ENCODE results near the gene PSMA7.

PSMA7 gene

DNA sequence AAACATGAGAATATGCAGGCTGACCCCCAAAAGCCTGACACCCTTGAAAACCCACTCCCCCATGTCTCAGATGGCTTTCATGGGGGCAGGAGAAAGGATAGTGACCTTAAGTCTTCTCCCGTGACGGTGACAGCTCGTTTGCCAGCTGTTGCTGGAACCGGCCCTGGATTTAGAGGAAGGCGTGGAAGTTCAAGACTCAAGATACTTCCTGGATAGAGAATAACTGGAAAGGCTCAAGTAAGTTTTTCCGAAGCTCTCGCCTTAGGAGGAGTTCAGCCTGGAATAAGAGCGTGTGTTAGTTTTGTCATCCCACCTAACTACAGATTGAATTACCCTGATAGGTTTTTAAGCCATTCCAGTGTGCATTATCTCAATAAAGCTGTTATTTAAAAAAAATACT is 28.1 kb upstream of the PSMA7 start:
- DNase-seq: no peak

DNA sequence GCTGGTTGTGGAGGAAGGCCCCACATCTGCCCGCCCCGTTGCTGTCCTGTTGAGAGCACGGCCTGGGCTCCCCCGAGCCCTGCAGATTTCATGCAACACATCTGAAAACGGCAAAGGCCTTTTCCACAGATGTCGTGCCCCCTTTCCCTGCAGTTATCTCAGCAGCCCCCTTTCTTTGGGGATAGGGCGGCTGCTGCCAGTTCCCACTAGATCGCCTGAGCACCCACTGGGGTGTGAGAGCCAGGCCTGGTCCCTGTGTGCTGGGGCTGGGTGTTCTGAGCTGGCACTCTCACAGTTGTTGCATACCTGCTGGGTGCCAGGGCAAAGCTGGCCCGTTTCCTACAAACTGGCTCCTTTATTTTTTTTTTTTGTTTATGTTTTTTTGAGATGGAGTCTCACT is 27.3 kb upstream of the PSMA7 start:
- DNase-seq: no peak

DNA sequence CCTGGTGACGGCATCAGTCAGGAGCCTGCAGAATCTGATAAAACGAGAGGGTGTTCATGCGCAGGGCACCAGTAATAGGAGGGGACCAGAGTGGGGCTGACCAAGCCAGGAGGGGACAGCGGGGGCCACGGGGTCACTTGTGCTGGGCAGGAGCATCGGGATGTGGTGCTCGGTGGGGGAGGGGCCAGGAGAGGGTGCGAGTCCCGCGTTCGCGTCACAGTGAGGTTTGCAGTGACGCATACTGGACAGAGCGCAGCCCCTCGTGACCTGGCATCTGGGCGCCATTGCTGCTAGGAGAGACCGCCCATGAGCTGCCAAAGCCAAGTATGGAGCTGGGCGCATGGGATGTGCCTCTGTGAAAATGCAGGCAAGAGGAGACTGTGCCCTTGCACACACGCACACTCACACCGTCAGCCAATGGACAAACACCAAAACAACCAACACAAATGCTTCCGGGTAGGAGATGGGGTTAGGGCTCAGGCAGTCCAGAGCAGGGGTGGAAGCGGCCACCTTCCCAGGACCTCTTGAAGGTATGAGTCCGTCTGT is 25.8 kb upstream of the PSMA7 start:
- DNase-seq: no peak

DNA sequence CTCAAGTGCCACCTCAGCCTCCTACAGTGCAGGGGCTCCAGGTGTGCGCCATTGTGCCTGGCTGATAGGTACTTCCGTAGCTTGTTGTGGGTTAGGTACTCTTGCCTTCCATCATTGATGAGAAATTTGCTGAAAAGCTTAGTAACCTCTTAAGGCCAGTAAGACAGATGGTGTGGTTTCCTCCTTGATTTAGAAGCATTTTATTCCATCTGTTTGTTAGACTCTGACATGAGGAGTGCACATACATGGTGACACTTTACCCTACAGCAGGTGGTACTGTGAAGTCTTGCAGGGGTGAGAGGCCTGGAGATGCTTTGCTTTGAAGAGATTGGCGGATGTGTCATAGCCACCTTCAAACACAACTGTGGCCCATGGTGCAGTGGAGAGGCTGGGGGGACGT is 24.9 kb upstream of the PSMA7 start:
- no peak for DNase-seq

DNA sequence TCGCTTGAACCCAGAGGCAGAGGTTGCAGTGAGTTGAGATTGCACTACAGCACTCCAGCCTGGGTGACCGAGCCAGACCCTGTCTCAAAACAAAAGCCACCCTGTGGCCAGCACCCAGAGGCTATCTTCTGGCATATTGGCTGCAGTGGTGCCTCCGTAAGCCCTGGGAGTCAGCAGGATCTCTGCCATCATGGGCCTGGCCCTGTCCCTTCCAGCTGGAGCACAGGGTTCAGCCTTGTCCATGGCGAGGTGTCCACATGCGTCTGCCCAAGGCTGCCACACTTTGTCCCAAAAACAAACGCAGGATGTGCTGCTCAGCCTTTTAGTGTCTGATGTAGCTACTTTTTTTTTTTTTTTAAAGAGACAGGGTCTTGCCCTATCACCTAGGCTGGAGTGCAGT is 24.3 kb upstream of the PSMA7 start:
- no peak for DNase-seq

DNA sequence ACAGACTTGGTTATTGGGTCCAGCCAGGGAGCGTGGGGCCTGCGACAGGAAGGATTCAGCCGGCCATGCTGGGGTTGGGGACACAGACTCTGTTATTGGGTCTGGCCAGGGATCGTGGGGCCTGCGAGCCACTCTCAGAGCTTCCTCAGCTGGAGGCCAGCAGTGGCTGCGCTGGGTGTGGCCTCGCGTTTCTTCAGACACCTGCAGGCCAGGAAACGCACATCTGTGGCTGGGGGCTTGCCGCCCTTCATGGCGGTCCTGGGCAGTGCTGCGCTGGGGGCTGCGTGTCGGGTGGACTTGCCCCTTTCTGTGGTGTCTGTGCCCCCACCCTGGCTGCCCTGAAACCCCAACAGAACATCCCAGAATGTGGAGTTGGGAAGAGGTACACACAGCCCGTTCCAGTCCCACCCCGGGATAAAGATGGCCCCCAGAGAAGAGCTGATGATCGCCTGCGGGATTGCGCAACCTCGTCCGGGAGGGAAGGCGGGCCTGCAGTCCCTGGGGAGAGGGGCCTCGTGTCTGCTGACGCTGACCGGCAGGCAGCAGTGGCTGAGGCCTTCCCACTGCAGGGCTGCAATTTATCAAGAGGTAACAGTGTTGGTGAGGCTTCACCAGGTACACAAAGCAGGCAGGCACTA is 22.7 kb upstream of the PSMA7 start:
- no peak for DNase-seq

DNA sequence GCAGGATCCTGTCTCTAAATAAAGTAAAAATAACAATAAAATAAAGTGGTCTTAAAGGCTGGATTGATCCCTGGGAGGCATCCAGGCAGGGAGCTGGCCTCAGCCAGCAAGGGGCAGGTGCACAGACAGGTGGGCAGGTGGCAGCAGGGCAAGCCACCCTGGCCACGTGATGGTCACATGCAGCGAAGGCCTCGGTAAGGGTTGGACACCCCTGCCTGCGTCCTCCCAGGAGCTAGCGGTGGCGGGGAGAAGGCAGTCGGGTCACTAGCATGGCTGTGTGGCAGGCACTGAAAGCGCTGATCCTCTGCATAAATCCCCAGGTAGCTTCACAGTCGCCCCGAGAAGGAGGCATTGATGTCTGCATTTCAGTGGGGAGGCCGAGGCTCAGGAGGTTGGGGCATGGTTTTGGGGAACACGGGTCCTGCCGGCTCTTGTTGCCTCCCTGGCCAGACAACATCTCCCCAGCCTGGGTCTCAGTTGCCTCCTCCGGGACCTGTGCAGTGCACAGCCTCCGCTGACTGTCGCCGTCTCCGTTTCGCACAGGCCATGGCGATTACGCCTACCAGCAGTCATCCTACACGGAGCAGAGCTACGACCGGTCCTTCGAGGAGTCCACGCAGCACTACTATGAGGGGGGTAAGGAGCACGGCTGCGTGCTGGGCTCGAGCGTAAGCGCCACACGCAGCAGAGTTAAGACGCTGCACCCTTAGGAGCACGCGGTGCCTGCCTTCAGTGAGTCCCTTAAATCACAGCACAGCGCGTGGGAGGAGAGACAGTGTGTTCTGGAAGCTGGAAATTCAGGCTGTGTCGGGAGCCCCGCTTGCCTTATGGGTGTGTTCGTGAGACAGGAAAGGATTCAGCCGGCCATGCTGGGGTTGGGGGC is 21.9 kb upstream of the PSMA7 start:
- no peak for DNase-seq

DNA sequence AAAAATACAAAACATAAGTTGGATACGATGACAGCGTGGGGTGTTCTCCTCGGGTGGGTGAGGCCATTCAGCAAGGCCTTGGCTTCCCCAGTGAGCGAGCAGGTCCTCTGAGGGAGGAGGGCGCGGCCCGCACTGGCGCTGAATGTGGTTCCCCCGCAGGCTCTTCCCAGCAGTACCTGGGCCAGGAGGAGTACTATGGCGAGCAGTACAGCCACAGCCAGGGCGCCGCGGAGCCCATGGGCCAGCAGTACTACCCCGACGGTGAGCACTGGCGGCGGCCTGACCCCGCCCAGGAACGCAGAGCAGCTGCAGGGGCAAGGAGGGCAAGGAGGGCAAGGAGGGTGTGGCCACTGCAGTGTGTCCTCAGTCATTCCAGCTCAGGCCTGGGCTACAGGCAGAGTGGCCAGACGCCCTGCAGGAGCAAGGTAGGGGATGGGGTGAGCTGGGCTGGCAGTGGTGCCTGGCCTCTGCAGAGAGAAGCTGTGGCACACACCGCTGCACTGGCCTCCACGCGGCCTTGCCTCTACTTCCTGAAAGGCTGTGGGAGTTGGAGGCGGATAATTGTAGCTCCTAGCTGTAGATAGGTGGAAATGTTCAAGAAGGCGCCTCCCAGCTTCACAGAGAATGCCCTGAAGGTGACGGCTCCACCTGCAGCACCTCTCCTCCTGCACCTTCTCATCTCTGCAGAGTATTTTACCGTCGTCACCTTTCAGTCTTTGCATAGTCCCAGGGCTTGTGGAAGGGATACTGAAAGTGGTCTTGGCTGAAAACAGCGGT is 21.0 kb upstream of the PSMA7 start:
- no peak for DNase-seq

DNA sequence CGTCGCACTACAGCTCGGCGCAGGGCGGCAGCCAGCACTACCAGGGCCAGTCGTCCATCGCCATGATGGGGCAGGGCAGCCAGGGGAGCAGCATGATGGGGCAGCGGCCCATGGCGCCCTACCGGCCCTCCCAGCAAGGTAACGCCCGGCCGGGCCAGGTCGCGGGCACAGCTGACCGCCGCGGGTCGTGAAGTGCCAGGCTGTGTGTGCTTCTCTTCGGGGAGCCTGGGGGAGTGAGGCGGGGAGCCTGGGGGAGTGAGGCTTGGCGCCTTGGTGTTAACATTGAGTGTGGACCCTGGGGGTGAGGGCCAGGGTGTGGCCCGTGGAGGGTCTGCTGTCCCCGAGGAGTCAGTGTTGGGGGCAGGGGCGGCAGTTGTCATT is 20.3 kb upstream of the PSMA7 start:
- no peak for DNase-seq

DNA sequence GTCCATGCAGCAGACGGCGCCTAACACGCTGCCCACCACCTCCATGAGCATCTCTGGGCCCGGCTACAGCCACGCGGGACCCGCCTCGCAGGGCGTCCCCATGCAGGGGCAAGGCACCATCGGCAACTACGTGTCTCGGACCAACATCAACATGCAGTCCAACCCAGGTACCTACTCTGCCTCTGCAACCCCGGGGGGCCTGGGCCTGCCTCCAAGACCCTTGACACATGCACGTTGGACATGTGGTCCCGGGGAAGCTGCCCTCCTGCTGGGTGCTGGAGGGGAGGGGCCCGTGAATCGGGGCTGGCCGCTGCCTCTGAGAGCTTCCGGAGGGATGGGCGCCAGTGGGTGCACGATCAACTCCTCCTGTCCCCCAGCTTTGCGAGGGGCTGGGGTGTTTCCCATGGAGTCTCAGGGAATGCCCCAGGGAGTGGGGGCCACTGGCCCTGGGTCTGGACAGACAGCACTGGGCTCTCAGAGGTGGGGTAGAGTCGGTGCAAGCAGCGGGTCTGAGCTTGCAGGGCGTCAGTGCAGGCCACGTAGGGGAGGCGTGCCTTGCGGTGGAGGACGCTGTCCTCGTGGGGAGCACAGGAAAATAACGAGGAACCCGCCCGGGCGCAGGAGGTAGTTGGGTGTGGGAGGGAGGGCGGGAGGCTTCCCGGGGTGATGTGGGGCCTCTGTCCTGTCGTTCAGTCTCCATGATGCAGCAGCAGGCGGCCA is 19.7 kb upstream of the PSMA7 start:
- no peak for DNase-seq

DNA sequence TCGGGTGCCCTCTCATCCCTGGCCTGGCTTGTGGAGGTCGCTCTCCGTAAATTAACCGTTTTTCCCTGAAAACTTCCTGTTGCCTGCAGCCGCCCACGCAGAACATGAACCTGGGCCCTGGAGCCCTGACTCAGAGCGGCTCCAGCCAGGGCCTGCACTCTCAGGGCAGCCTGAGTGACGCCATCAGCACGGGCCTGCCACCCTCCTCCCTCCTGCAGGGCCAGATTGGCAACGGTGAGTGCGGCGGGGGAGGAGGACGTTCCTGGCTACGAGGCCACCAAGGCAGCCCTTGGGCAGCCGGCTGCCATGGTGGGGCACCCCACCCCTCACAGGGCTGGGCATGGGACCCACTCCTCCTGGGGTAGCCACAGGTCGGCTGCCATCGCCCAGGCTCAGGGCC is 18.2 kb upstream of the PSMA7 start:
- no peak for DNase-seq

DNA sequence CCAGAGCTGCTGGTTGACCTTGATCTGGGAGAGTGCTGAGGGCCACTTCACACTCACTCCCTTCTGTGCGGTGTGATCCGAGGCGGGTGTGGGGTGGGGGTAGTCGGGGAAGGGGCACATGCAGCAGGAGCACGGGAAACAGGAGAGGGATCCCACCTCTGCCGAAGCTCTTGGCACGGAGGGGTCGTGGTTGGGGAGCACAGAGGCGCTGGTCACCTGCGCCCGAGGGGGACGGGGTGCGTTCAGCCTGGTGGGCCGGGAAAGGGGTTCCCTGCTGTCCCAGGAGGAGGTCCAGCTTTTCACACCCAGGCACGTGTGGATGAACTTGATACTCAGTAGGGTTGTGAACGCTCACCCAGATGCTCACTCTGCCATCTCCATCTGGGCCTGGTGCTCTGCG is 17.7 kb upstream of the PSMA7 start:
- DNase-seq: no peak

DNA sequence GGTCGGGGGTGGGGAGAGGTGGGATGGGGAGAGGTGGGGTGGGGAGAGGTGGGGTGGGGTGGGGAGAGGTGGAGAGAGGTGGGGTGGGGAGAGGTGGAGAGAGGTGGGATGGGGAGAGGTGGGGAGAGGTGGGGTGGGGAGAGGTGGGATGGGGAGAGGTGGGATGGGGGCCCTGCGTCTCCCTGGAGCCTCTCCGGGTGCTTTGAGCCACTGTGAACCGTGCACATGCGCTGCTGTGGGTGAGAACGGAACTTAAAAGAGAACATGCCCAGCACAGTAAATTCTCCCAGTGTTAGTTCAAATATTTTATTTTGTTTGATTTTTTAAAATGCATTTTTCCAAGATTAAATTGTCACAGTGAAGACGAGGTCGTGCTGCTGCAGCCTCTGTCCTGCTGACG is 17.1 kb upstream of the PSMA7 start:
- no peak for DNase-seq

DNA sequence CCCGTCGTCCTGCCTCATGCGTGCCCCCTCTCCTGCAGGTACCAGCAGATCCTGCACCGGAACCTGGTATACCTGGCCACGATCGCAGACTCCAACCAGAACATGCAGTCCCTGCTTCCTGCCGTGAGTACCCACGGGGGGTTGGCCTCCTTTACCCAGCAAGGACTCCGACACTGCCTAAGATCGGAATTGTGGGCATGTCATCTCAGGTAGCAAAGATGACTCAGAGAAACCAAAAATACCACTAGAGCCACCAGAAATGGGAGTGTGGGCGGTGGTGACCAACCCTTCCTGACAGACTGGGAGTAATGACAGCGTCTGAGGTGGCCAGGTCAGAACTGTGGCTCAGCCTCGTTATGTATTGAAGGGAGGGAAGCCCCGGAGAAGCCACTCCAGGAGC is 16.6 kb upstream of the PSMA7 start:
- DNase-seq: no peak

DNA sequence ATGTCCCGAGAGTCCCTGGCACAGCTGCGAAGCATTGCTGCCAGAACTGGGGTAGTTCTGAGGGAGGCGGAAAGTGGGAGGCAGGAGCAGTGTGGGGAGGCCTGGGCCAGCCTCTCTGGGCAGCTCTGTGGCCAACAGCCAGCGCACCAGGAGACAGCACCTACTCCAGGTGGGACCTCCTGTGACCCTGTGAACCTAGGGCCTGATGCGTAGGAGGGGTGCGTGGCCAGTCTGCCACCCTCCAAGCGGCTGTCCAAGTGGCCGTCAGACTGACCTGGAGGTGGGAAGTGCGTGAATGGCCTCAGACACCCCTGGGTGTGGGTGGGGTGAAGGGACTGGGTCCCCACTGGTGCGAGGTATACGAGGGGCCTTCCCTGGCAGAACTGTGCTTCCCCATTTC is 15.9 kb upstream of the PSMA7 start:
- no peak for DNase-seq

DNA sequence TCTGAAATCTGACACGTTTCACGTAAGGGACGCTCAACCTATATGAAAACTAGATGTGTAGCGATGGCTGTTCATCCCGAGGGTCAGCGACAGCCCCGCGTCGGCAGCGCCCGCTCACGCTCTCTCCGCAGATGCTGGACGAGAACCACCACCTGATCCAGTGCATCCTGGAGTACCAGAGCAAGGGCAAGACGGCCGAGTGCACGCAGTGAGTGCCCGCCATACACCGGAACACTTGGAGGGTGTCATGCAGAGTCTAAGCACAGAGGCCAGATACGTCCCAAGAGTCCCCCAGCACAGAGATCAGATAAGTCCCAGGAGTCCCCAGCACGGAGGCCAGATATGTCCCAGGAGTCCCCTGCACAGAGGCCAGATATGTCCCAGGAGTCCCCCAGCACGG is 15.3 kb upstream of the PSMA7 start:
- no peak for DNase-seq

DNA sequence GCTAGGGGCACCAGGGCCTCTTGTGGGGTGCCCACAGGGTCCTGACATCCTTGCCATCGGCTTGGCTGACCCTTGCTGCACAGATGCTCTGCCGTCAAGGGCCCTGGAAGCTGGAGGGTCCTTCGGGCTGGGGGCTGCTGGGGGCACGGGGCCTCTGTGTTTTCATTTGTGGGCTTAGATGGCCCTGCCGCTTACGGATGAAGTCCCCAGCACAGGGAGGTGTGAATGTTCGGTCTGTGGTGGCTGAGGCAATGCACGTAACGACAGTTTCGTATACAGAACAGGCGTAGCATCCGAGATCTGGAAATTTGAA is 14.8 kb upstream of the PSMA7 start:
- no peak for DNase-seq

DNA sequence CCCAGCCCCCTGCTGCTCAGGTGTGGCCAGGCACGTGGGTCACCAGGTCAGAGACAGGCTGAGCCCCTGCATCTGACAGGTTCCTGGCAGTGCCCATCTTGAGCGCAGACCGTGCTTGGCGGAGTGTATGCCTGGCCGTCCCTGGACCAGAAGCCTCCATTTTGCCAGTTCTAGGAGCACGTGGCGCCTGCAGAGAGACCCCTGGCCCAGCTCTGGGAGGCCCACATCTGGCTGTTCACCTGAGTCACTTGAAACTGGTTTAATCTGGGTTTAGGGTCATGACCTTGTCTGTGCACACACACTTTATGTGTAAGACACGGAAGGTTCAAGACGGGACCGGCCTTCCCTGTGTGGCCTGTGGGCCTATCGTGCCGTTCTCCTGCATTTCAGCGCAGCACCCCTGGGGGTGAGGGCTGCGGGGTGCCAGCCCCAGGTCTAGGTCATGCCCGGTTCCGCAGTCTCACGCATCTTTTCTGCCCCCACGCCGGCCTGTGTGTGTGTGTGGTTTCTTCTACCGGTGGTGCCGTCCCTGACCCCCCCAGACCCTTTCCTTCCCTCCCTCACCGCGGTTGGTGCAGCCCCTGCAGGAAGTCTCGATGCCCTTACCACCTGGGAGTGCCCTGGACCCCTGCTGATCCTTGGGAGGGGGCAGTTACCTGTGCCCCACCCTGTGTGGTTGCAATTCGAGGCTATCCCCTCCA is 14.3 kb upstream of the PSMA7 start:
- no peak for DNase-seq

DNA sequence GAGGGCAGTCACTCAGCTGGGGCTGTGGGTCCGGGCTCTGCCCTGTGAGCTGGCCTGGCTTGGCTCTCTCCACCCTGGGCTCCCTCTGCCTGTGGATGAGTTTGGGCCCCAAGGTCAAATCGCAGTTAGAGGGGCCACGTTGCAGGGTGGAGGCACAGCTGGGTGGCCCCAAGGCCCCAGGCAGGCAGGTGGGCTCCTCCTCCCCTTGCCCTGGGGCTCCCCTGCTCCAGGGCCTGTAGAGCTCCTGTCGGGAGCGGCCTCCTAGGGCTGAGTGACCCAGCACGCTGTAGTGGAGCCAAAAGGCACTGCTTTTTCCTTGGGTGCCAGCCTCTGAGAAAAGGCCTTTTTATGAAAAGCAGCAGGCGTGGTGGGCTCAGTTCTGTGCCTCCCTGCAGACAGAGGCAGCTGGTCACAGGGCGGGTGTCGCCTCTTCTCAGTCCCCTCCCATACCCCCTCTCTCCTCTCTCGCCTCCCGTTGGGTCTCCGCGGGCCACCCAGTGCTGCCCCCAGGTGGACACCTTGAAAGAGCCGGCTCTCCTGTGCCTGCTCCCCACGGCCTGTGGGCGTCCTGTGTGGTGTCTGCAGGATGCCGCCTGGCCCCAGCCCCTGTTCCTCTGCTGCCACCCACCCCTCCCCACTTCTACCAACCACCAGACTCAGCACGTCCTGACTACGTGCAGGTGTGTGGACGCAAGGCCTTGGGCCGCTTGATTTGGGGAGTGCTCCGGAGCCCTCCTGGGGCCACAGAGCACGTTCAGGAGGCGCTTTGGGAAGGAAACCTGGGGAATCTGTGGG is 13.6 kb upstream of the PSMA7 start:
- DNase-seq: peak; percentile 71

DNA sequence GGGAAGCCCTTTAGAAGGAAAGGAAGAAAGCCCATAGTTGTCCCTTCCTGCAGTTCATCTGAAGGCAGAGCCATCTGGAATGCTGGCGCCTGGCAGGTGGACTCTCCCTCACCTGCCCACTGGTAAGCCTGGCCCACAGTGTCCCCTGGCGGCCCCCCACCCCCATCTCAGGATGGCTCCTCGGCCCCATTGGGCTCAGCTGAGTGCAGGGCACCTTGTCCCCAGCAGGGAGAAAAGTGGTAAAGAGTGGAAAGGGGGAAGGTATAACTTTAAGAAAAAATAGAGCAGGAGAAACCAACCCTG is 13.0 kb upstream of the PSMA7 start:
- DNase-seq: no peak

DNA sequence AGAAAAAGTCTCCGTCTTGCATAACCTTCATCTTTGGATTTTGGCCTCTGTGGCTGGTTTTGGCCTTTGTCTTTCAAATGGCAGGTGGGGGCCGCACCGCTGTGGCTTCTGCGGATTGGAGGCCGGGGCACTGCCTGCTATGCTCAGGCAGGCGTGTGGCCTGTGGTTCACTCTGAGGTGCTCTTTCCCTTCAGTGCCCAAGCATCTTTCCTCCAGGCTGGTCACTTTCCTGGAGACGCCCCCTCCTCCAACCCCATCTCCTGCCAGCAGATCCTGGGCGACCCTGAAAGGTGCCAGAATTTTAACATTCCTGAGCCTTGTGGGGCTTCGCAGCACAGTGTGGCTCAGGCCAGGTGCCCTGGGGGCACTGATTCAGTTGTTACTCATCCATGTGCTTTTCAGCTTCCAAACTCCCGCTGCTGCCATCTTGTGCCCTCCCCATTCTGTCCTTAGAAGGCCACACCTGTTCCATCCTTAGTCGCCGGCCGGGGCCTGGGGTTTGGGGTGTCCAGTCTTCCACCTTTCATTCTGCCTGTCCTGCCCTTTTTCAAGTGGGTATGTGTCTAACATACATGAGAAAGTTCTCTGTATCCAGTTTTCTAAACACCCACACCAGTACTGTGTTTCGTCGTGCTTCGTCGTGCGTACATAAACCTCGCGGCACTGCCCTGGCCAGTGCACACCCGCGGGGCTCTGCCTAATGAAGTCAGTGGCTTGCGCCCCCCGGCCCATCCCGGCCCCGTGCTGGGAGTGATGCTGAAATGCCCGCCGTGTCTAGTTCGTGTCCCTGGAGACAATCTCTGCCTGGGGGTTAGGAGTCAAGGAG is 12.4 kb upstream of the PSMA7 start:
- no peak for DNase-seq
